GM18505 (cell line): ENCODE measurements around the gene CGB1.
A peak's percentile ranks its signal among the peaks of the same experiment; 100 is the strongest.

ENCODE experiments used
- ATAC-seq: cut with Tn5 transposase; IDR thresholded peaks from one replicate; pipeline ENCODE4 v1.9.1; 2021; ENCODE audit not compliant: unreplicated experiment
- POLR2A ChIP-seq: IDR thresholded peaks from 4 replicates; pipeline ENCODE4 v1.6.1; 2011; ENCODE audit warnings: borderline replicate concordance; ENCODE audit not compliant: insufficient read depth, insufficient read length; ENCODE audit errors: extremely low read depth

The CGB1 gene

DNA sequence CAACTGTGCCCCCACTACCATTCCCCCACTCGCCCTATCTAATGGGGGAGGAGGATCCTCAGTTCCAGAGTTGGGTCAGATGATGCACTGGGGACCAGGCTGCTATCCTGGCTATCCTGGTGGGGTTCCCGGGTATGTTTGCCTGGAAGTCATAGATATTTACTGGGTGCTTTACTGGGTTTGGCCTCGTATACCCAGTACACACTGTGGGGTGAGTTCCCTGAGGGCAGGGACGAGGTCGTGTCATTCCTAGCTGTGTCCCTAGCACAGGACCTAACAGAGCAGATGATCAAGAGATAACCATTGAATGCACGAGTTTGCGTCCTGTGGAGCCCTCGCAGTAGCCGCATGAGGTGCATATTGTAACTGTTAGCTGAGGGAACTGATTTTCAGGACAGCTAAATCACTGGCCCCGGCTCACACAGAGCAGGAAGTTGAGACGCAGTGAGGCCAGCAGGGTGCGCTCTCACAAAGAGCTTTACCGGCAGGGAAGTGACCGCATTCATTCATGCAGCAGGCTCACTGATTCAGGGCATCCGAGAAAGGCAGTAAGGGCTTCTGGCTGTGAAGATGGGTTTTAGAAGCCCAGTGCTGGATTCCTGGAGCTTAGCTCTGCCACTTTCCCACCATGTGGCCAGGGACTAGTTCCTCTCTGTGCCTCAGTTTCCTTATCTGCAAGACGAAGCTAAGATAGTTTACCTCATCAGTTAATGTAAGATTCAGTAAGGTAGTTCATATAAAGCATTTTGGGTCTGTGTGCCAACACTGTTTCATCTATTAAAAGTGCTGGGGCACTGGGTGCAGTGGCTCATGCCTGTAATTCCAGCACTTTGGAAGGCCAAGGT is 37.0 kb downstream of the CGB1 start:
- ATAC-seq: no peak
- no peak for TF ChIP-seq POLR2A

DNA sequence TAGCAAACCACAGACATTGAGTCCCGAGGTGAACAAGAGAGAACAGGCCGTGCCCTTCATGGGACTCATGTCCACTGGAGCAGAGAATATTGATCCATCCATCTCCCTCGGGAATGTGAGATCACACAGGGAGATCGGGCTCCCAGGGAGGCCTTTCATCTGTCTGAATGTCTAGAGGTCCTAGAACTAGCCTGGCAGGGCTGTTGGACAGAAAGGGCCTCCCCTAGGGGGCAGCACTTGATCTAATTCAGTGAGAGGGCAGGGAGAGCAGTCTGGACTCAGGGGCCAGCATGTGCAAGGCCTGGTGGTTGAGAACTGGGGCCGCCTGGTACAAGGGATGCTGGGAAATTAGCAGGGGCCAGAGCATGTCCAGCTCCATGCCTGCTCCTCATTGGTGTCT is 38.7 kb downstream of the CGB1 start:
- no peak for TF ChIP-seq POLR2A
- ATAC-seq: no peak

DNA sequence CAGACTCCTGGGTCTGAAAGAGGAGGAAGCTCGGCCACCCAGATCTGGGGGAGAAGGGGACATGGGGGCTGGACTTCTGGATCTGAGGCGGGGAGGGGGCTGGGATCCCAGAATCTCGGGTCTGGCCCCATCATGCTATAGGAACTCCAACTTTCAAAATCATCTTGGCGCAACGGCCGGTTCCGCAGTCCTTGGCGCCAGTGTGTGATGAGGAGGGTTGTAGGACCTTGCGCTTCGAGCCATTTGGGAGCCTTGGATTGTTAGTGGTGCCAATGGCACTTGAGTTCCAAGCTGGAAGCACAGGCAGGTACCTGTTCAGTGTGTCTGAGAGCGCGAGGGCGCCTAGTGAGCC is 42.7 kb downstream of the CGB1 start:
- no peak for ATAC-seq
- no peak for TF ChIP-seq POLR2A

DNA sequence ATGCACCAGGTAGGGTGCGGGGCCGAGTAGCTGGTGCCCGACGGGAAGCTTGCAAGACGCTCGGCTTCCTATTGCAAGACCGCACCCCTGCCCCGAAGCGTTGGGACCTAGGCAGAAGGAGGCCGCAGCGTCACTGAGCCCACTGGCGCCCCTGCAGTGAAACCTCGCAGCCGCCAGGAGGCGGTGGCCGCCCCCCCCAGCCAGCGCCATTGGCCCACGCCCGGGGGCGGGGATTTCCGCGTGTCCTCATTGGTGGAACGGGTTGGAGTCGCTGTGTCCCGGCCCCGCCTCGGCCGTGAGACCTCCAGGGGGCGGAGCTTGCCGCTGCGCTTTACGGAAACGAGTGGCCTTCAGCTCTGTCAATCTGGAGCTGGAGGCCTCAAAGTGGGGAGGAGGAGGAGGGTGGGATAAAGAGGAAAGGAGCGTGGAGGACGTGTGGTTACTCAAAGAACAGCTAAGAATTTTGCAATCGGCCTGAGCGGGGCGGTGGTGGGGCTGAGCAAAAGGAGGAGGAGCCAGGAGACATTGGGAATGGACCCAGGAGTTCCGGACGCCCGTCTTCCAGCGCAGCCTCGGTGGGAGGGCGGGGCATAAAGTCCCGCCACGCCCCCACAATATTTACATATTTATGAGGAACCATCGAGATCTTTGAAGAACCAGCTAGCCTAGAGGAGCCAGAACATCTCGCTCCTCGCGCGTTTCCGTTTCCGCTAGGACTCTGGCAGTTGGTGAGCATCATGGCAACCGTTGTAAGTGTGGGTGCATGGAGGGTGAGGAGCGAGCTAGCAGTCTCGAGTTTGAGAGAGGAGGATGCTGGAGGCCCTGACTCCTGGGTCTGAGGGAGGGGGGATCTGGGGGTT is 43.3 kb downstream of the CGB1 start, which contains the start of the genes GYS1 and RUVBL2:
TSS of gene GYS1 (minus strand) at position 135 of the 860 bp plus-strand sequence. CDS start 197 bp downstream, outside the sequence.
TSS of gene RUVBL2 (plus strand) at position 713 of the 860 bp plus-strand sequence. CDS start at position 738, 25 bp downstream.
- peak; percentile 82 for ATAC-seq

DNA sequence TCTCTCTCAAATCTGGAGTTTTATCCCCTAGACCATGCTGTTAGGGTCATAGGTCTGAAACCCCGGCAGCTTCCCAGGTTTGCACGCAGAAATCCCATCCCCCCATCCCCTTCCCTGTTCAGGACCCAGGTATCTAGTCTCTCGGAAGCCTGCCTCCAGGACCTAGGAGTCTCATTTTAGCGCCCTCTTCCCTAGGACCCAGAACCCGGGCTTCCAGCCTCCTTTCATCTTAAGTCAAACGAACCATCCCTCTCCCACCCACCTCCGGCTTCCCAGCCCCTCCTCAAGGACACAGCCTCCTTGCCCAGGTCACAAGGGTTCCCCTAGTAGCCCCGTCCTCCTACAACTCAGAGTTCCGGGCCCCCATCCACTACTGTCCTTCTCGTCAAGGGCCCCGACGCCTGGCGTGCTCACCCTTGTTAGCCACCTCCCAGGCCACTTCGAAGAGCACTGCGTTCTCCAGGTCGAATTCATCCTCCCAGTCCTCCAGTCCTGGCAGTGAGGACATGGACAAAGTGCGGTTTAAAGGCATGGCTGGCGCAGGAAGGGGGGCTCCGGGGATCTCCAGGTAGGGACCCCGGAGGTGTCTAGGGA is 44.0 kb downstream of the CGB1 start:
- peak; percentile 2 for ATAC-seq
- no peak for TF ChIP-seq POLR2A

More for the DNA sequence above, 43.3 kb downstream of the CGB1 start, which contains the start of the genes GYS1 and RUVBL2:
- TF ChIP-seq POLR2A: peak; percentile 88

DNA sequence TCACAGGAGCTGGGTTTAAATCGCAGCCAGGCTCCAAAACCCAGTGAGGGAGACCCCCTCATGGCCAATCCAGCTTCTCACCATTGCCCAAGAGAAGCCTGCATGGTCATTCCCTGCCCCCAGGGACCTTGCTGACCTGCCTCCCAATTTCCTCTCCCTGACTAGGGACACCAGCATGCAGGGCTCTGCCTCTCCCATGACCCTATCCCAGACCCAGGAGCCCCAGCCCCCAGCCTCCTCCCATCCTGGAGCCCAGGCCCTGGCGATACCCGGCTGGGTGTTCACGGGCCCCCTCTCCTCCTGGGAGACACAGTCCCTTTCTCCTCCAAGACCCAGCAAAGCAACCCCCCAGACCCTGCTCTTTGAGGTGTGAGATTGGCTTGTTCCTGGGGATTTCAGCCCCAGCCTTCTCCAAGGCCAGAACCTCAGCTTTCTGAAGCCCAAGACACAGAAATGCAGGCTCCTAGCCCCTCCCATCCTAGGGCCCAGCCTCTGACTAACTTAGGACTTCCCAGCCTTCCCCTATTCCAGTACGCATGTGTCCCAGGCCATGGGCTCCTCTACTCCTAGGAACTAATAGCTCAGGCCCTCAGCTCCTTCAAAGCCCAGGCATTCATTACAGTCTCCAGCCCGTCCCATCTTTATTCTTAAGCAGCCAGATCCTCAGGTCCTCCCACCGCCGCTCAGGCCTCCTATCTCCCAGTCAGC is 44.7 kb downstream of the CGB1 start:
- no peak for TF ChIP-seq POLR2A
- ATAC-seq: no peak

DNA sequence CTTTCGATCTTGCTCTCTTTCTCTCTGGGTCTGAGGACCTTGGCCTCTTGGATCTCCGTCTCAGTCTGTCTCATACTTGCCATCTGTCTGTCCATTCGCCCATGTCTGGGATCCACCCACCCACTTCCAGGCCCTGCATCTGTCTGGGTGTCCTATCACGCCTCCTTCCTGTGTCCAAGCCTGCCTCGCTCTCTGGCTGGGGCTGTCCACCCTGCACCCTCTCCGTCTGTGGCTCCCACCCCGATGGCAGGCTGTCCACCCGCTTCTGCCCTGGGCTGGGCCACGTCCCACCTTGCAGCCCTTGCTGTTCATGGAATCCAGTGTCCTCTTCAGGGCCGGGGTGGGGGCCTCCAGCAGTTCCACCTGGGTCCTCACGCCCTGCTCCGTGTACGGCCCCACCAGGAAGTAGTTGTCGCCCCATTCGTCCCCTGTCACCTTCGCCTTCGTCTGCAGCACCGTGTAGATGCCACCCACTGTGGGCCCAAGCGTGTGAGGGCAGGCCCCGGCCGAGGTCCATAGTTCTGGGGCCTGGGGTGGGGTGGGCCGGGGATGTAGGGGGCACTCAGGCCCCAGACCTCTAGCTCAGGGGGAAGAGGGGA is 45.6 kb downstream of the CGB1 start:
- ATAC-seq: no peak
- no peak for TF ChIP-seq POLR2A

DNA sequence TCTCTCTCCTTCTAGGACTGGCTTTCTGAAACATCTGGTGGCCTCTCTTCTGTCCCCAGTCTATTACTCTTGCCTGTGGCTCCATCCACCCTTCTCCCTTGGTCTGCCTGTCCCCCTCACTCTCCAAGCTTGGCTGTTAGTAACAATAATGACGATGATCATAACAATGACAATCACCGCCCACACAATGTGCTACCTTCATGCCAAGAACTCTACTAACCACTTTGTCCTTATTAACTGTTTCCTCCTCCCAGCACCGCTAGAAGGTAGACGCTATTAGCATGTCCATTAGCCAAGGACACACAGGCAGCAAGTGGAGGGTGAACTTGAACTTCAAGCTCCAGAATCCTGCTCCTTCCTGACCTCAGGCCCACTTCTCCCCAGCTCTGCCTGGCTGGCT is 46.3 kb downstream of the CGB1 start:
- no peak for ATAC-seq
- TF ChIP-seq POLR2A: no peak

DNA sequence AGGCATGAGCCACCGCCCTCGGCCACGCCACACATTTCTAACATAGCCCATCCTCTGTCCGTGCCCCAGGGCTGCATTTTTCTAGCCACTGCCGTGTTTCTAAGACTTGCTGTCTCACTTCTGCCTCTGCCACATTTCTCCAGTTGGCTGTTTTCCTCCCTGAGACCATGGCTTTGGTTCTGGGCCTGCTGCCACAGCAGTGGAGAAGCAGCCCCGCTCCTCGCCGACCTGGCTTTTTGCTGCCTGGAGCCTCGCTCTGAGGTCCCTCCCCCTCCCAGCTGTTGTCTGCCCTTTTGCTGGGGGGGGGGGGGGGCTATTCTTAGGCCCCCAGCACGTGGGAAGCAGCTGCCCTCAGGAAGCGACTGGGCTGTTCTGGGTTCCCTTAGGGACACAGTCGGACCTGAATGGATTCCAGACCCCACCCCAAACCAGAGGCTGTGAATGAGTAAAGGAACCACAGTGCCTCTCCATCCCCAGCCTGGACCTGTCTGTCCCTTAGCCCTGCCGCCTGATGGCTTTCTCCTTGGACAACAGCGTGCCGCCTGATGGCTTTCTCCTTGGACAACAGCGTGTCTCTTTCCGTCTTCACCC is 46.9 kb downstream of the CGB1 start:
- ATAC-seq: no peak
- no peak for TF ChIP-seq POLR2A

DNA sequence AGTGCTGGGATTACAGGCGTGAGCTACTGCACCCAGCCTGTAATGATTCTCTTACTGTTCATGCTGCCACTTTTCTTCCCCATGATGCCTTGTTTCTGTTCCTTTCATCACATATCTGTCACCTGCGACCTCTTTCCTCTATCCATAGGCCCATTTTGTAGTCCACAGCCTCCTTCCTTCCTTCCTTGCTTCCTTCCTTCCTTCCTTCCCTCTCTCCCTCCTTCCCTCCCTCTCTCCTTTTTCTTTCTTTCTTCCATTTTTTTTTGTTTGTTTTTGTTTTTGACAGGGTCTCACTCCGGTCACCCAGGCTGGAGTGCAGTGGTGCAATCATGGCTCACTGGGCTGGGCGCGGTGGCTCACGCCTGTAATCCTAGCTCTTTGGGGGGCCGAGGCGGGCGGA is 47.8 kb downstream of the CGB1 start:
- no peak for TF ChIP-seq POLR2A
- no peak for ATAC-seq

DNA sequence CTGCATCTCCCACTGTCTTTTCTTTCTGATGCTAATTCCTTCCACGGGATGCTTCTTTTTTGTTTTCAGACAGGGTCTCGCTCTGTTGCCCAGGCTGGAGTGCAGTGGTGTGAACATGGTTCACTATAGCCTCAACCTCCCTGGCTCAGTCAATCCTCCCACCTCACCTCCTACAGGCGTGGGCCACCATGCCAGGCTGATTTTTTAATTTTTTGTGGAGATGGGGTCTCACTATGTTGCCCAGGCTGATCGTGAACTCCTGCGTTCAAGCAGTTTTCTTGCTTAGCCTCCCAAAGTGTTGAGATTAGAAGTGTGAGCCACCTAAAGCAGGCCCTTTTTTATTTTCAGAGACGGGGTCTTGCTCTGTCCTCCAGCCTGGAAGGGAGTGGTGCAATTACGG is 48.4 kb downstream of the CGB1 start:
- ATAC-seq: no peak
- no peak for TF ChIP-seq POLR2A

DNA sequence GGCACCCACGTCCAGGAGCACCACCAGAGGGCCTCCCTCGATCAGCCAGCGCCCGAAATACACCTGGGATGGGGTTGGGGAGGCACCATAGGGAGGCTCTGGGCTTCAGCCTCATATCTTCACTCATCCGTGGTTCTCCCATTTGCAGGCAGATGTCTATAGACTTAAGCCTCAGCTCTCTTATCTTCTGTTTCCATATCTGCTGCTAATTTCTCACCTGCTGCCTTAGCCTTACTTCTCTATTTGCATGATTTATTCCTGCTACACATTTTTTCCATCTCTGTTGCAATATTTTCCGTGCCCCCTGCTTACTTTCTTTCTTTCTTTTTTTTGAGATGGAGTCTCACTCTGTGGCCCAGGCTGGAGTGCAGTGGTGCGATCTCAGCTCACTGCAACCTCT is 49.4 kb downstream of the CGB1 start:
- TF ChIP-seq POLR2A: no peak
- ATAC-seq: no peak
